Body of pancreas (tissue), 4 donors: ENCODE results near the gene GRID2.

Experiments
- POLR2A ChIP-seq, 3 donors: fragments of 450-650 bp; IDR thresholded peaks; one replicate each; pipeline ENCODE4 v1.6.1; 2016; ENCODE audit warnings: antibody characterized with exemption in 3 of 3, mild to moderate bottlenecking in 2 of 3
- TF ChIP-seq, protein P1 (sequence below), 7 experiments: fragments of 450-650 bp in 4 of 7; fragments of 200-600 bp in 3 of 7; sonication (generic) in 3 of 7; IDR thresholded peaks; one replicate each; pipeline ENCODE4 v1.5.1; 2016 to 2019; ENCODE audit warnings: antibody characterized with exemption in 7 of 7

DNA sequence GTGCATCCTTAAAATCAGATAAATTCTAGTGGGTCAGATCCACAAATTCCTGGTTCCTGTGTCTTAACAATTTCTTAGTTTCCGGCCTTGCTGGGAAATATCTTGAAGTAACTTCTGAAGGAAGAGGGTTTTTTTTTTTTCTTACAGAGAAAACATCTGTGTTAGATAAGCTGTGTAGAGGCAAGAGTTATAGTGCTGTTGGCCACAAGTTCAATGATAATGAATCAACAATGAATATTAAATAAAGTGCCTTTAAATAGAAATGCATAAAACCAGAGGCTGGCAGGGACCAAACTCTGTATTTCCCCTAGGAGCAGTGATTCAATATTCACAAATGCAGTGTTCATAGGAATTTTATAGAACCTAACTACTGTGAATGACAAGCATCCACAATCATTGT, 812.9 kb downstream of the GRID2 start:
- TF ChIP-seq, protein P1, sequence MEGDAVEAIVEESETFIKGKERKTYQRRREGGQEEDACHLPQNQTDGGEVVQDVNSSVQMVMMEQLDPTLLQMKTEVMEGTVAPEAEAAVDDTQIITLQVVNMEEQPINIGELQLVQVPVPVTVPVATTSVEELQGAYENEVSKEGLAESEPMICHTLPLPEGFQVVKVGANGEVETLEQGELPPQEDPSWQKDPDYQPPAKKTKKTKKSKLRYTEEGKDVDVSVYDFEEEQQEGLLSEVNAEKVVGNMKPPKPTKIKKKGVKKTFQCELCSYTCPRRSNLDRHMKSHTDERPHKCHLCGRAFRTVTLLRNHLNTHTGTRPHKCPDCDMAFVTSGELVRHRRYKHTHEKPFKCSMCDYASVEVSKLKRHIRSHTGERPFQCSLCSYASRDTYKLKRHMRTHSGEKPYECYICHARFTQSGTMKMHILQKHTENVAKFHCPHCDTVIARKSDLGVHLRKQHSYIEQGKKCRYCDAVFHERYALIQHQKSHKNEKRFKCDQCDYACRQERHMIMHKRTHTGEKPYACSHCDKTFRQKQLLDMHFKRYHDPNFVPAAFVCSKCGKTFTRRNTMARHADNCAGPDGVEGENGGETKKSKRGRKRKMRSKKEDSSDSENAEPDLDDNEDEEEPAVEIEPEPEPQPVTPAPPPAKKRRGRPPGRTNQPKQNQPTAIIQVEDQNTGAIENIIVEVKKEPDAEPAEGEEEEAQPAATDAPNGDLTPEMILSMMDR (IDR thresholded peaks at IDR 0.05) = no peak
- no peak for TF ChIP-seq POLR2A (IDR thresholded peaks at IDR 0.05)
